ENCODE results near the gene TEDC1.
A peak's percentile ranks its signal among the peaks of the same experiment; 100 is the strongest.

Gene TEDC1

GRCh38 chr14:105490572-105491365 lies at the start of gene TEDC1:
TEDC1 (plus strand) TSS chr14:105491246; CDS start chr14:105491376, 130 bp downstream.
- peak; percentile 97 for DNase-seq

GRCh38 chr14:105442125-105442524 lies 48.9 kb upstream of the TEDC1 start:
- no peak for DNase-seq

- DNase-seq = no peak
These were observed 48.2 kb upstream of the TEDC1 start for GRCh38 chr14:105442834-105443233.

GRCh38 chr14:105444859-105445258 lies 46.2 kb upstream of the TEDC1 start:
- no peak for DNase-seq

- DNase-seq = no peak
These were observed 45.8 kb upstream of the TEDC1 start for GRCh38 chr14:105445290-105445689.

GRCh38 chr14:105445901-105446845 lies 44.9 kb upstream of the TEDC1 start:
- DNase-seq = no peak

- no peak for DNase-seq
These were observed 44.1 kb upstream of the TEDC1 start for GRCh38 chr14:105446971-105447370.

- DNase-seq = no peak
These were observed 43.1 kb upstream of the TEDC1 start for GRCh38 chr14:105447651-105448640.

- DNase-seq = peak; percentile 61
These were observed 42.3 kb upstream of the TEDC1 start for GRCh38 chr14:105448706-105449111.

- DNase-seq = no peak
These were observed 41.5 kb upstream of the TEDC1 start for GRCh38 chr14:105449276-105450122.

- DNase-seq = no peak
These were observed 40.9 kb upstream of the TEDC1 start for GRCh38 chr14:105450123-105450505.

- no peak for DNase-seq
These were observed 40.0 kb upstream of the TEDC1 start for GRCh38 chr14:105450864-105451720.

- DNase-seq = no peak
These were observed 38.1 kb upstream of the TEDC1 start for GRCh38 chr14:105452963-105453362.

GRCh38 chr14:105453847-105454246 lies 37.2 kb upstream of the TEDC1 start:
- no peak for DNase-seq

- DNase-seq = no peak
These were observed 35.9 kb upstream of the TEDC1 start for GRCh38 chr14:105455086-105455640.

GRCh38 chr14:105455766-105456660 lies 35.0 kb upstream of the TEDC1 start:
- DNase-seq = no peak

- DNase-seq = no peak
These were observed 34.1 kb upstream of the TEDC1 start for GRCh38 chr14:105456736-105457617.

GRCh38 chr14:105458010-105458409 lies 33.0 kb upstream of the TEDC1 start:
- DNase-seq = no peak
